ENCODE data around the gene BRINP2.

The BRINP2 gene

DNA sequence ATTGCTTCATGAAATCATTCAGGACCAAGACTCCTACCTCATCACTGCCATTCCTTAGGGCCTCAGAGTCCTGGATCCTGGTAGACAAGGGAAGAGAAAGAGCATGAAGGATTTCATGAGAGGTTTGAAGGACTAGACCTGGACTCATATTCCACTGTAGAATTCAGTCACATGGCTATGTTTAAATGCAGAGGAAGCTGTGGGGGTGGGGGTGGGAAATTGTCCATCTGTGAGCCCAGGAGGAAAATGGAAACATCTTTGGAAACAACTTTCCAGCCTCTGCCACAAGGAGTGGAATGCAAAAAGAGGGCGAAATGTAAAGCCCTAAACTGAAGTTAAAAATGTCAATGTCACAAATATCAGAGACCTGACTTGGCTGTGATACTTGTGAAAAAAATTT is 73.0 kb downstream of the BRINP2 start:
- Histone ChIP-seq H3K4me1 (ENCODE audit: insufficient read depth, low read length) (no peaks in the 10 kb centered on the region), H3K27me3 (ENCODE audit: insufficient read depth, low read length) (no peaks in the 10 kb centered on the region), H2AFZ (ENCODE audit: low read depth, low read length) (no peak overlapping the region), H3K9me3 (ENCODE audit: low read length) (no peaks in the 10 kb centered on the region), H3K4me3 (ENCODE audit: low read length) (no peak overlapping the region), H3K36me3 (ENCODE audit: insufficient read depth, low read length) (no peaks in the 10 kb centered on the region)

DNA sequence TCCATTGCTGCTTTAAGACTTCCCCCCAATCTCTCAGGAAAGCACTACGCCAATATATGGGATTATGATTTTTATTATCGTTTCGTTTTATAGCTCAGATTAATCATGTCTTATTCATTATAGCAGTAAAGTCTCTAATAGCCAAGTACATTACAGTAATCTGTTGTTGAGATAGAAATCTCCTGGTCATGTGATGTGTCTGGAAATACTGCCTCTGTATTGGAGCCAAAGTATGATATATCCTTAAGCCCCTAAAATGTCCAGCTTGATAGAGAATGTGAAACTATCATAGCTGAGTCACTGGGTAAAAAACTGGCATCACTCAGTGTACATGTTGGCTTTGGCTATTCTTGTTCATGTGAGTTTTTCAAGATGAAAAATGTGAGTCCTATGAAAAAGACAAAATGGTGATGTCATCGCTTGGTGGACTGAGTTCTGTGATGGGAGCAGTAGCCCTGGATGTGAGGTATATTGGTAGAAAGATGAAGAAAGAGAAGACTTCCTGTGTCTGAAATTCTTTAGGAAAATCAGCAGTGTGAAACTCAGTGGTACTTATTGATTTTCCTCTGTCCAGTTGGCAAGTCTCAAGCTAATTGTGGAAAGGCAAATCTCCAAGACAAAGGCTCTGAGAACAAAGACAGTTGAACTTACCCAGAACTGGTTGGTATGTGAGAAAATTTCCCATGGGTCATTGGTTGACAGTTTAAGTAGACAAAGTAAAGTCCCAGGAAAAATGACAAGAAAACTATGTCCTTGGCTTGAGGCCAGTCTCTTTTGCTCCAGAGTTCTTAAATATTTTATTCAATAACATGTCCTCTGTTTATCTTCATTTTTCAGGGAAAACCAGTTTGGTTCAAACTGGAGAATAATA is 76.2 kb downstream of the BRINP2 start:
- Histone ChIP-seq H3K36me3 (ENCODE audit: insufficient read depth, low read length) (no peaks in the 10 kb centered on the region), H3K4me1 (ENCODE audit: insufficient read depth, low read length) (no peaks in the 10 kb centered on the region), H2AFZ (ENCODE audit: low read depth, low read length) (no peak overlapping the region), H3K4me3 (ENCODE audit: low read length) (no peak overlapping the region), H3K9me3 (ENCODE audit: low read length) (no peaks in the 10 kb centered on the region), H3K27me3 (ENCODE audit: insufficient read depth, low read length) (no peaks in the 10 kb centered on the region)

DNA sequence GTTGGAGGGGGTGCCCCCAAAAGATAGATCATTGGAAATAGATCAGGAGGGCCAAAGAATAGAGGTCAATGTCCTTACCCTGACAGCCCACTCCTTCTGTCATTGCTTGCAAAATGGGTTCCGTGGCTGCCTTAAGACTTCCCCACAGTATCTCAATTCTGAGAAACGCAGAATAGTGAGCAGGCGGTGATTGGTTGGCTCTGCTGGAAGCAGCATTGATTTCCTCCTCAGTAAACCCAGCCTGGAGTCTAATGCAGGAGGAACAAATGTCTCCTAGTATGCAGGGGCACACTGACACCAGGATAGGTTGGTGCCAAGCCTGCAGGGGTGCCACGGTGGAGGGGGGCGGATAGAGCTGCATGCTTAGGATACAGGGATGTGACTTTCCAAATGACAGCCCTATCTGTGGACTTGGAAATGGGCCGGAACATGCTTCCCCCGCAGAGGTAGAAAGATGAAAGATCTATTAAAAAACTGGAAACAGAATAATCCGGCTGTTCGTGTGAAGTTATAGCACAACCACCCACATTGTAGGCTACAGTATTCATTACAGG is 76.9 kb downstream of the BRINP2 start:
- H2AFZ ChIP-seq (ENCODE audit: low read depth, low read length), result no peak overlapping the region
- no peaks in the 10 kb centered on the region for H3K27me3 ChIP-seq (ENCODE audit: insufficient read depth, low read length)
- H3K4me1 ChIP-seq (ENCODE audit: insufficient read depth, low read length), result no peaks in the 10 kb centered on the region
- H3K9me3 ChIP-seq (ENCODE audit: low read length), result no peaks in the 10 kb centered on the region
- no peak overlapping the region for H3K4me3 ChIP-seq (ENCODE audit: low read length)
- no peaks in the 10 kb centered on the region for H3K36me3 ChIP-seq (ENCODE audit: insufficient read depth, low read length)

DNA sequence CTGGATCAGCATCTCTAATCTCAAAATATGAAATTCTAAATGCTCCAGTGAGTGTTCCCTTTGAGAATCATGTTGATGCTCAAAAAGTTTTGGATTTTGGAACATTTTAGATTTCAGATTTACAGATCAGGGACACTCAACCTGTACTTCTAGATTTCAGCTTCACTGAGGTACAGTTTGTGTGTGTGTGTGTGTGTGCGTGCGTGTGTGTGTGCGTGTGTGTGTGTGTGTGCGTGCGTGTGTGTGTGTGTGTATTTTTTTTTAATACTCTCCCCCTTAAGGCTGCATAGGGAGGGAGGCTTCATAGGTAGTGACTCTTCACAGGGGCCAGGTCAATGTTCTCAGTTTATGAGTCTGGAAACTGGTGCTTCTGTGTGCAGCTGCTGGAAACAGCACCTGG is 77.5 kb downstream of the BRINP2 start:
- Histone ChIP-seq H3K4me3 (ENCODE audit: low read length) (no peak overlapping the region), H3K9me3 (ENCODE audit: low read length) (no peaks in the 10 kb centered on the region), H3K27me3 (ENCODE audit: insufficient read depth, low read length) (no peaks in the 10 kb centered on the region), H2AFZ (ENCODE audit: low read depth, low read length) (no peak overlapping the region), H3K4me1 (ENCODE audit: insufficient read depth, low read length) (no peaks in the 10 kb centered on the region), H3K36me3 (ENCODE audit: insufficient read depth, low read length) (no peaks in the 10 kb centered on the region)

DNA sequence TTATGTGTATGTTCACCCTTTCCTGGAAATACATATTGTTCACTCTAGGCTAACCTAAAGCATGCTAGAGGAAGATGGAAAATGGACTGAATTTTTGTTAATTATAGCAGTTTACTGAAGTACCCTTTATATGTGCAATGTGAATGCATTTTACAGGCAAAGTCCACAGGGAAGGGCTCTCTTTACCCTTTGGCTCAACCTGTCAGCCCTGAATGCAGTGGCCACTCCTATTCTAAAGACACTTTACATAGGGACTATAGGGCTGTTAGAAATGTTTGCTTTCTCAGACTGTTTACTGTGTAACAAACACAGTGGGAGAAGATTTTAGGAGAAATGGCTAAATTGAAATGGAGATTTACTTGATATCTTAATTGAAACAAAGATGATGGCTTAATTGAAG is 78.5 kb downstream of the BRINP2 start:
- H2AFZ ChIP-seq (ENCODE audit: low read depth, low read length), result no peak overlapping the region
- no peak overlapping the region for H3K4me3 ChIP-seq (ENCODE audit: low read length)
- H3K9me3 ChIP-seq (ENCODE audit: low read length), result no peaks in the 10 kb centered on the region
- H3K27me3 ChIP-seq (ENCODE audit: insufficient read depth, low read length), result no peaks in the 10 kb centered on the region
- H3K4me1 ChIP-seq (ENCODE audit: insufficient read depth, low read length), result no peaks in the 10 kb centered on the region
- H3K36me3 ChIP-seq (ENCODE audit: insufficient read depth, low read length), result no peaks in the 10 kb centered on the region

DNA sequence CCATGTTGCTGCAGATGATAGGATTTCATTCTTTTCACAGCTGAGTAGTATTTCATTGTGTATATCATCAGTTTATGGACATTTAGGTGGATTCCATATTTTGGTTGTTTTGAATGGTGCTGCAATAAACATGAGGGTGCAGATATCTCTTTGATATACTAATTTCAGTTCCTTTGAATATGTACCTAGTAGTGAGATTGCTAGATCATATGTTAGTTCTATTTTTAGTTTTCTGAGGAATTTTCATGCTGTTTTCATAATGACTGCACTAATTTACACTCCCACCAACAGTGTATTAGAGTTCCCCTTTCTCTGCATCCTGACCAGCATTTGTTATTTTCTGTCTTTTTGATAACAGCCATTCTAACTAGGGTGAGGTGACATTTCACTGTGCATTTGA is 82.1 kb downstream of the BRINP2 start:
- H3K9me3 ChIP-seq (ENCODE audit: low read length), result no peaks in the 10 kb centered on the region
- H3K4me1 ChIP-seq (ENCODE audit: insufficient read depth, low read length), result no peaks in the 10 kb centered on the region
- H3K27me3 ChIP-seq (ENCODE audit: insufficient read depth, low read length), result no peaks in the 10 kb centered on the region
- H2AFZ ChIP-seq (ENCODE audit: low read depth, low read length), result no peak overlapping the region
- H3K36me3 ChIP-seq (ENCODE audit: insufficient read depth, low read length), result no peaks in the 10 kb centered on the region
- H3K4me3 ChIP-seq (ENCODE audit: low read length), result no peak overlapping the region

DNA sequence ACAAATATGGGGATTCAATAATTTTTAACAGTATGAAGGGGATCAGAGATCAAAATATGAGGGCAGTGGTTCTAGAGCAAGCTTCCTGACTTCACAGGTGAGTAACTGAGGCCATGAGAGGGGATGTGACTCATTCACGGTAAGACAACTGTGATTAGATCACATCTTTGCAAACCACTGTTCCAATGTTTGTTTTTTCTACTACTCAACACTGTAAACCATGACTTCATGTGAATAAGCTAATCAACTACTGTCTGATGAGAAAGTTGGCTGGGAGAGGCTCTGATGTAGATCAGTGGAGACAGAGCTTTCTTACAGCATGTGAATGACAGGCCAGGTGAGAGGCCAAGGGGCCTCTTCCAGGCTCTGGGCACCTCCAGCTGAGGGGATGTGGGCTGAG is 84.7 kb downstream of the BRINP2 start:
- Histone ChIP-seq H3K4me3 (ENCODE audit: low read length) (no peak overlapping the region), H3K9me3 (ENCODE audit: low read length) (no peaks in the 10 kb centered on the region), H2AFZ (ENCODE audit: low read depth, low read length) (no peak overlapping the region), H3K27me3 (ENCODE audit: insufficient read depth, low read length) (no peaks in the 10 kb centered on the region), H3K4me1 (ENCODE audit: insufficient read depth, low read length) (no peaks in the 10 kb centered on the region), H3K36me3 (ENCODE audit: insufficient read depth, low read length) (no peaks in the 10 kb centered on the region)

DNA sequence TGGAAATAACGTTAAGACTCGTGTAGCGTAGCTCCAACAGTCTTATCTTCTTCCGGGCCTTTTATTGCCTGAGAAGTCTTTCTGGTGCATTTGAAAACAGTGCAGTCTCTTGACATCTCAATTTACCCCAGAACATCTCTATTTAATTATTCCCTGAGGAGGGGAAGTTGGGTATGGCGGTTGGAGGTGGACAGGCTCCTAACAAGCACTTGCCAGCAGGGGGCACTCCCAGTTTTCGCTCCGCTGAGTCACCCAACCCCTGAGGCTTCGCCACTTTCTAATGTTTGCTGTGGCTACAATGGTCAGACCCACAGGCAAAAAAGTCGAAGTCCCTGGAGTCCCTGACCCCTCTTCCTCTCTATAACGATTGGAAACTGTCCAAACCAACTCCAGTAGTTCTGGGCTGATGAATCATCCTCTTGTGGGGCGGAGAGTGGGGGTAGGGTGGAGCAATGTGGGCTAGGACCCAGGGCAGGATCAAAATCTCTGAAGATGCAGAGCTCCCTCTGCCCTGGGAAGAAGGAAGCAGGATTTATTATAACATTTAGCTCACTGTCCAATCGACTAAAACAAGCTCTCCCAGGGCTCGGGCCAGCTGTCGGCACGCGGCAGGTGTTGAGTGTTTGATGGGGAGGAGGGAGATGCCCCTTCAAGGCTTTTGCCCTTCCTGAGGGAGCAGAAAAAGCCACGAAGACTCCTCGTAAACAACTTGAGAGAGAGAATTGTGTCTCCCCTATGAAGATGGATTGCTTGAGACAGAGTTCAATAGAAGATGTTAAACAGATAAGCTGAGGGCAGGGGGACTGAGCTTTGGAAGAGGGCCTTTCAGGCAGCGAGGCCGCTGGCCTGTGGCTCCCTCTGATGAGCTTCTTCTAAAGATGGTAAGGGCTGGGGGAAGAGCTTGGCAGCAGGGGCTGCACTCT is 85.7 kb downstream of the BRINP2 start:
- no peaks in the 10 kb centered on the region for H3K27me3 ChIP-seq (ENCODE audit: insufficient read depth, low read length)
- no peaks in the 10 kb centered on the region for H3K36me3 ChIP-seq (ENCODE audit: insufficient read depth, low read length)
- no peaks in the 10 kb centered on the region for H3K9me3 ChIP-seq (ENCODE audit: low read length)
- H3K4me3 ChIP-seq (ENCODE audit: low read length), result no peak overlapping the region
- no peak overlapping the region for H2AFZ ChIP-seq (ENCODE audit: low read depth, low read length)
- H3K4me1 ChIP-seq (ENCODE audit: insufficient read depth, low read length), result no peaks in the 10 kb centered on the region

DNA sequence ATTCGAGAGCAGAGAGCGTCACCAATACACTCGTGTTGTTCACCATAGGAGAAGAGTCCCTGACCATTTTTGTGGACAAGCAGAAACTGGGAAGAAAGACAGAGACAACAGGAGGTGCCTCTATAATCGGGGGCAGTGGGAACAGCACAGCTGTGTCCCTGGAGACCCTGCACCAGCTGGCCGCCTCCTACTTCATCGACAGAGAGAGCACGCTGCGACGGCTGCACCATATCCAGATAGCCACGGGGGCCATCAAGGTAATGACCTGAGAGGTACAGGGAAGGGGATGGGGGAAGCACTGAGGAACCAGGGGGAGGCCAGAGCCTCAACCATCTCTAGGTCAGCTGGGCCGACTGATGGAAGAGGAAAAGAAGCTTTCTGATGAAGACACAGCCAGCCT is 86.4 kb downstream of the BRINP2 start:
- no peaks in the 10 kb centered on the region for H3K36me3 ChIP-seq (ENCODE audit: insufficient read depth, low read length)
- no peaks in the 10 kb centered on the region for H3K27me3 ChIP-seq (ENCODE audit: insufficient read depth, low read length)
- H3K4me1 ChIP-seq (ENCODE audit: insufficient read depth, low read length), result no peaks in the 10 kb centered on the region
- no peaks in the 10 kb centered on the region for H3K9me3 ChIP-seq (ENCODE audit: low read length)
- H3K4me3 ChIP-seq (ENCODE audit: low read length), result no peak overlapping the region
- no peak overlapping the region for H2AFZ ChIP-seq (ENCODE audit: low read depth, low read length)

DNA sequence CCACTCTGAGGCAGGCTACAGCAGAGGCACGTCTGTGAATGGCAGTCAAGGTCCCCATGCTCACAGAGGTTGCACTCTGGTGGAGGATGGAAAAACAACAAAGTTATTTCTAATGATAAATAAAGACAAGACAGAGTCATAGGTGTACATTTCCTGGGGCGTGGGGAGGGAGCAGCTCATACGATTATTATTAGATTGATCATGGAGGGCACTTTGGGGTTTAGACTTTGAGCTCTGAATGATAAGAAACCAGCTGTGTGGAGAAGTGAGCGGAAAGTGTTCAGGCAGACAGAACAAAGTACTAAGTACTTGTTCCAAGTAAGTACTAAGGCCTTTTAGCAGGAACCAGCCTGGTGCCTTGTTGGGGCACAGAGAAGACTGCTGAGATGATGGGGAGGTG is 86.8 kb downstream of the BRINP2 start:
- Histone ChIP-seq H3K9me3 (ENCODE audit: low read length) (no peaks in the 10 kb centered on the region), H3K4me1 (ENCODE audit: insufficient read depth, low read length) (no peaks in the 10 kb centered on the region), H3K4me3 (ENCODE audit: low read length) (no peak overlapping the region), H2AFZ (ENCODE audit: low read depth, low read length) (no peak overlapping the region), H3K36me3 (ENCODE audit: insufficient read depth, low read length) (no peaks in the 10 kb centered on the region), H3K27me3 (ENCODE audit: insufficient read depth, low read length) (no peaks in the 10 kb centered on the region)

DNA sequence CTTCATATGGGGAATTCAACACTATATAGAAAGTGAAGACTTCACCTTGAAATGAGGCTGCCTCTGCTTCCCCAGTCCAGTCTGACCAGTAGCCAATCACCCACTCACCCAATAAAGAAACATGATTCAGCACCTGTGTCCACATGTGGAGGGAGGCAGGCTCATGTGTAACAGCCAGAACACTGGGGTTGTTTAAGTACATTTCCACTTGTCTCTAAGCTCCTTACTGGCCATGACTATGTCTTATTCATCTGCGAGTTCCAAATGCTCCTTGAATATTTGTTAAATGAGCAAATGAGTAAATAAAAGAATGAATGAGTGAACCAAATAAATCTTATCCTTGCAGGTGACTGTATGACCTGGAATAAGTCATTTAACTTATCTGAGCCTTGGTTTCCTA is 100.1 kb downstream of the BRINP2 start:
- no peaks in the 10 kb centered on the region for H3K9me3 ChIP-seq (ENCODE audit: low read length)
- no peak overlapping the region for H2AFZ ChIP-seq (ENCODE audit: low read depth, low read length)
- H3K4me3 ChIP-seq (ENCODE audit: low read length), result no peak overlapping the region
- H3K27me3 ChIP-seq (ENCODE audit: insufficient read depth, low read length), result no peaks in the 10 kb centered on the region
- H3K4me1 ChIP-seq (ENCODE audit: insufficient read depth, low read length), result no peaks in the 10 kb centered on the region
- no peaks in the 10 kb centered on the region for H3K36me3 ChIP-seq (ENCODE audit: insufficient read depth, low read length)

DNA sequence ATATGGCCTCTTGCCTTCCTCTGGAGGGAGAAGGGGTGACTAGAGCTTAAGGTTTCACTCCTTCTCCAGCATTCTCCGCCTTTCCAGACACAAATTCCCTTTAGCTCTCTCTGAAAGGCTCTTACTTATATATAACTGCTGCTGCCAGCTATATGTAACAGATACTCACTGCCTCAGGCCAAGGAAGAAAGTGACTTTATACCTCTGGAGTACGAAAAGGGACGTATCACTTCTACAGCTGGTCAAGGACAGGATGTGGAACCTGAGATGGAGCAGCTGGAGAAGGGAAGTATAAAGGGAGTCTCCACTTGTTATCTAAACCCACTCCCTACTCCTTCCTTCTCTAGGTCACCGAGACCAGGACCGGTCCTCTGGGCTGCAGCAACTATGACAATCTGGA is 102.4 kb downstream of the BRINP2 start:
- no peak overlapping the region for H2AFZ ChIP-seq (ENCODE audit: low read depth, low read length)
- no peaks in the 10 kb centered on the region for H3K36me3 ChIP-seq (ENCODE audit: insufficient read depth, low read length)
- no peaks in the 10 kb centered on the region for H3K4me1 ChIP-seq (ENCODE audit: insufficient read depth, low read length)
- no peak overlapping the region for H3K4me3 ChIP-seq (ENCODE audit: low read length)
- H3K9me3 ChIP-seq (ENCODE audit: low read length), result no peaks in the 10 kb centered on the region
- no peaks in the 10 kb centered on the region for H3K27me3 ChIP-seq (ENCODE audit: insufficient read depth, low read length)

DNA sequence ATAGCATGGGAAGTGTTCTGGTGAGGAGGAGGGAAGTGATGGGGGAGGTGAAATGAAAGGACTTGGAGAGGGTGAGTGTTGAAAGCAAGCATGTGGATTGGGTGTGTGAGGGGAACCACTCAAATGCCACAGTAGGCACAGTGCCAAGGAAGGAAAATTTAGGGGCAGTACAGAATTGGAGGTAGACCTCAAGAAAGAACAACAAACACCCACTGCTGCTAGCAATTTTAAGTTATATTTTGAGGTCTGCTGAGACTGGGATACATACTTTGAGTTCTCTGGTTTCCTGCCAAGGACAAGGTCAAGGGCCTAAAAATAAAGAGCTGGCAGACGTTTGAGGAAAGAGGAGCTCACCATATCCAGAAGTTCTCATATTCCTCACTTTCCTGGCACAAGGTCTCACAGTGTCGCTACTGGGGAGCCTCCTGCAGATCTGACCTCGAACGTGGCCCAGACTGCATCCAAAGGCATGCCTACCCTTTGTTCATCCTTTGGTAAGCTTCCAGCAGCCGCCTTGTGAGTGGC is 104.0 kb downstream of the BRINP2 start:
- no peaks in the 10 kb centered on the region for H3K27me3 ChIP-seq (ENCODE audit: insufficient read depth, low read length)
- no peak overlapping the region for H2AFZ ChIP-seq (ENCODE audit: low read depth, low read length)

More for the DNA sequence above, 104.0 kb downstream of the BRINP2 start:
- no peaks in the 10 kb centered on the region for H3K36me3 ChIP-seq (ENCODE audit: insufficient read depth, low read length)
- H3K9me3 ChIP-seq (ENCODE audit: low read length), result no peaks in the 10 kb centered on the region
- H3K4me3 ChIP-seq (ENCODE audit: low read length), result no peak overlapping the region
- no peaks in the 10 kb centered on the region for H3K4me1 ChIP-seq (ENCODE audit: insufficient read depth, low read length)
